NCI-H774 (cell line): ENCODE results near the gene ZBTB25.
"Not testable (repeated sequence)": the region's sequence is repeated elsewhere in the genome, so short reads cannot be mapped to it uniquely, and the experiment has no call there.

Experiments
- DNase-seq: peaks from one replicate; lab custom pipeline; 2025; lab: John Stamatoyannopoulos, UW

Gene ZBTB25

GRCh38 chr14:64503434-64504309 is at the start of gene ZBTB25:
ZBTB25 (minus strand) TSS chr14:64503838; CDS start chr14:64490533, 13,305 bp downstream.
- peak; percentile 73 for DNase-seq

GRCh38 chr14:64550621-64551333 is 47.1 kb upstream of the ZBTB25 start:
- no peak for DNase-seq

- DNase-seq: peak; percentile 39
Observed at GRCh38 chr14:64549791-64550620, 46.4 kb upstream of the ZBTB25 start, which contains the start of gene PPP1R36. PPP1R36 (plus strand) TSS chr14:64549961; CDS start chr14:64549998, 37 bp downstream.

- no peak for DNase-seq
Observed at GRCh38 chr14:64549016-64549415, 45.4 kb upstream of the ZBTB25 start.

GRCh38 chr14:64544607-64545312 is 41.1 kb upstream of the ZBTB25 start:
- no peak for DNase-seq

GRCh38 chr14:64542836-64543201 is 39.2 kb upstream of the ZBTB25 start:
- no peak for DNase-seq

GRCh38 chr14:64541972-64542835 is 38.6 kb upstream of the ZBTB25 start:
- DNase-seq: no peak

GRCh38 chr14:64541261-64541971 is 37.8 kb upstream of the ZBTB25 start:
- no peak for DNase-seq

- peak; percentile 89 for DNase-seq
Observed at GRCh38 chr14:64540208-64541202, 36.9 kb upstream of the ZBTB25 start, which contains the start of gene HSPA2. HSPA2 (plus strand) TSS chr14:64540741; CDS start chr14:64540850, 109 bp downstream.

GRCh38 chr14:64536488-64537245 is 33.0 kb upstream of the ZBTB25 start:
- DNase-seq: no peak

GRCh38 chr14:64531567-64531966 is 27.9 kb upstream of the ZBTB25 start:
- no peak for DNase-seq

GRCh38 chr14:64525354-64525753 is 21.7 kb upstream of the ZBTB25 start:
- no peak for DNase-seq

- no peak for DNase-seq
Observed at GRCh38 chr14:64522591-64523355, 19.1 kb upstream of the ZBTB25 start.

- DNase-seq: no peak
Observed at GRCh38 chr14:64520699-64521098, 17.1 kb upstream of the ZBTB25 start.

GRCh38 chr14:64518229-64518628 is 14.6 kb upstream of the ZBTB25 start:
- DNase-seq: no peak

GRCh38 chr14:64517667-64518066 is 14.0 kb upstream of the ZBTB25 start:
- DNase-seq: not testable (repeated sequence)

GRCh38 chr14:64516969-64517368 is 13.3 kb upstream of the ZBTB25 start:
- no peak for DNase-seq
